Astrocyte (in vitro differentiated cells and primary cell): Measurements from ENCODE around the gene DNAH17. TPM values are rescaled to one million over a fixed set of nuclear protein-coding genes. Genes with fewer than 3 reads are reported as not detected.
A peak's percentile ranks its signal among the peaks of the same experiment; 100 is the strongest.

ENCODE experiments used
- DNase-seq: peaks from one replicate; pipeline ENCODE4 v3.0.0-alpha.2; 2010; ENCODE audit warnings: low read depth
- FAIRE-seq: peaks from 2 replicates; lab custom pipeline; 2011; peaks lifted over from hg19 to GRCh38; lab: Jason Lieb, UNC
- H2AFZ ChIP-seq: 2 replicates; pipeline ENCODE4 v1.6.0; 2012; ENCODE audit warnings: low read depth, low read length, inconsistent platforms
- H3K27ac ChIP-seq: 2 replicates; pipeline ENCODE4 v1.5.1; 2011; ENCODE audit warnings: low read depth, low read length, inconsistent platforms
- H3K27me3 ChIP-seq: 2 replicates; pipeline ENCODE4 v1.6.0; 2011; ENCODE audit warnings: low read length, inconsistent platforms; ENCODE audit not compliant: insufficient read depth
- H3K36me3 ChIP-seq: 2 replicates; pipeline ENCODE4 v1.5.1; 2011; ENCODE audit warnings: low read length, inconsistent platforms; ENCODE audit not compliant: insufficient read depth
- H3K4me1 ChIP-seq: 2 replicates; pipeline ENCODE4 v1.5.1; 2011; ENCODE audit warnings: low read length, inconsistent platforms; ENCODE audit not compliant: insufficient read depth
- H3K4me2 ChIP-seq: 2 replicates; pipeline ENCODE4 v1.6.0; 2012; ENCODE audit warnings: low read length, inconsistent platforms
- H3K4me3 ChIP-seq: 2 replicates; pipeline ENCODE4 v1.5.1; 2011; ENCODE audit warnings: low read depth, mild to moderate bottlenecking, low read length, inconsistent platforms; ENCODE audit not compliant: insufficient read depth
- H3K79me2 ChIP-seq: 2 replicates; pipeline ENCODE4 v1.6.0; 2012; ENCODE audit warnings: mild to moderate bottlenecking, low read length, inconsistent platforms; ENCODE audit not compliant: insufficient read depth
- H3K9ac ChIP-seq: 2 replicates; pipeline ENCODE4 v1.6.0; 2012; ENCODE audit warnings: mild to moderate bottlenecking, low read length, inconsistent platforms
- H3K9me3 ChIP-seq: 2 replicates; pipeline ENCODE4 v1.5.1; 2012; ENCODE audit warnings: low read depth, mild to moderate bottlenecking, low read length, inconsistent platforms; ENCODE audit not compliant: insufficient read depth
- H4K20me1 ChIP-seq: 2 replicates; pipeline ENCODE4 v1.6.0; 2012; ENCODE audit warnings: low read length, inconsistent platforms; ENCODE audit not compliant: insufficient read depth
- H3K27ac Mint-ChIP-seq: one replicate; pipeline ENCODE4 v1.8.0; 2021; ENCODE audit warnings: mild to moderate bottlenecking, mixed read lengths; ENCODE audit not compliant: unreplicated experiment
- H3K27me3 Mint-ChIP-seq: one replicate; pipeline ENCODE4 v1.8.0; 2021; ENCODE audit warnings: low read depth, mixed read lengths; ENCODE audit not compliant: unreplicated experiment
- H3K36me3 Mint-ChIP-seq: one replicate; pipeline ENCODE4 v1.8.0; 2021; ENCODE audit warnings: low read depth, mixed read lengths; ENCODE audit not compliant: unreplicated experiment
- H3K4me1 Mint-ChIP-seq: one replicate; pipeline ENCODE4 v1.8.0; 2021; ENCODE audit warnings: low read depth, mixed read lengths; ENCODE audit not compliant: unreplicated experiment
- H3K4me3 Mint-ChIP-seq: one replicate; pipeline ENCODE4 v1.8.0; 2021; ENCODE audit warnings: mild to moderate bottlenecking, moderate library complexity, mixed read lengths; ENCODE audit not compliant: unreplicated experiment
- H3K9me3 Mint-ChIP-seq: one replicate; pipeline ENCODE4 v1.8.0; 2021; ENCODE audit warnings: mild to moderate bottlenecking, mixed read lengths; ENCODE audit not compliant: unreplicated experiment
- CTCF ChIP-seq: IDR thresholded peaks from 2 replicates; pipeline ENCODE4 v1.5.1; 2011; ENCODE audit warnings: low read depth, mild to moderate bottlenecking, inconsistent platforms, low read length, moderate library complexity; ENCODE audit not compliant: insufficient read depth
- EZH2 ChIP-seq: IDR thresholded peaks from 2 replicates; pipeline ENCODE4 v1.6.1; 2012; ENCODE audit warnings: mild to moderate bottlenecking, low read length, inconsistent platforms; ENCODE audit not compliant: insufficient read depth
- total RNA-seq: library from RNA; stranded (reverse); gene quantifications from 2 replicates; pipeline ENCODE4 v1.2.1, GENCODE V29; 2021

DNAH17 gene
- total RNA-seq, 1 donor from 2014 or later = 0.14 TPM

- H3K27me3 ChIP-seq = peaks cover 1% of the 10 kb centered on the region
- TF ChIP-seq CTCF (no peak), EZH2 (no peak)
- no peak overlapping the region for H3K4me3 ChIP-seq
- H3K36me3 ChIP-seq = no peaks in the 10 kb centered on the region
- no peak overlapping the region for H3K4me2 ChIP-seq
- H3K9me3 Mint-ChIP-seq = peaks cover 4% of the 10 kb centered on the region
- FAIRE-seq (no peak), DNase-seq (no peak)
- no peaks in the 10 kb centered on the region for H4K20me1 ChIP-seq
- no peak overlapping the region for H2AFZ ChIP-seq
- H3K27ac Mint-ChIP-seq = no peak overlapping the region
- H3K4me1 ChIP-seq = peaks cover 6% of the 10 kb centered on the region
- H3K79me2 ChIP-seq = no peaks in the 10 kb centered on the region
- peaks cover 21% of the 10 kb centered on the region for H3K4me1 Mint-ChIP-seq
- peaks cover 8% of the 10 kb centered on the region for H3K27me3 Mint-ChIP-seq
- H3K9ac ChIP-seq = no peak overlapping the region
- no peak overlapping the region for H3K4me3 Mint-ChIP-seq
- no peak overlapping the region for H3K27ac ChIP-seq
- H3K36me3 Mint-ChIP-seq = peaks cover 2% of the 10 kb centered on the region
- no peaks in the 10 kb centered on the region for H3K9me3 ChIP-seq
These were observed 25.1 kb upstream of the DNAH17 start for GRCh38 chr17:78602246-78602645.

- H3K4me3 ChIP-seq = no peak overlapping the region
- Mint-ChIP-seq H3K27me3 (peaks cover 3% of the 10 kb centered on the region), H3K4me3 (no peak overlapping the region), H3K27ac (no peak overlapping the region), H3K4me1 (peaks cover 26% of the 10 kb centered on the region), H3K9me3 (peaks cover 4% of the 10 kb centered on the region), H3K36me3 (peaks cover 2% of the 10 kb centered on the region)
- no peak overlapping the region for H2AFZ ChIP-seq
- no peak for FAIRE-seq
- DNase-seq = no peak
- H3K4me1 ChIP-seq = peaks cover 6% of the 10 kb centered on the region
- H3K4me2 ChIP-seq = no peak overlapping the region
- H3K27ac ChIP-seq = no peak overlapping the region
- H3K9ac ChIP-seq = no peak overlapping the region
- no peaks in the 10 kb centered on the region for H4K20me1 ChIP-seq
- TF ChIP-seq CTCF (no peak), EZH2 (no peak)
- no peaks in the 10 kb centered on the region for H3K79me2 ChIP-seq
- H3K9me3 ChIP-seq = no peaks in the 10 kb centered on the region
- no peaks in the 10 kb centered on the region for H3K27me3 ChIP-seq
- H3K36me3 ChIP-seq = no peaks in the 10 kb centered on the region
These were observed 24.5 kb upstream of the DNAH17 start for GRCh38 chr17:78601577-78602190.

- Mint-ChIP-seq H3K27me3 (peaks cover 2% of the 10 kb centered on the region), H3K36me3 (peaks cover 2% of the 10 kb centered on the region), H3K27ac (no peak overlapping the region), H3K9me3 (peaks cover 4% of the 10 kb centered on the region), H3K4me3 (no peak overlapping the region), H3K4me1 (peaks cover 33% of the 10 kb centered on the region)
- Histone ChIP-seq H3K4me1 (peaks cover 6% of the 10 kb centered on the region), H3K4me2 (no peak overlapping the region), H3K27me3 (no peaks in the 10 kb centered on the region), H2AFZ (no peak overlapping the region), H3K79me2 (no peaks in the 10 kb centered on the region), H3K27ac (no peak overlapping the region), H3K4me3 (no peak overlapping the region), H3K9me3 (no peaks in the 10 kb centered on the region), H3K36me3 (no peaks in the 10 kb centered on the region), H4K20me1 (no peaks in the 10 kb centered on the region), H3K9ac (no peak overlapping the region)
- DNase-seq (peak; percentile 94), FAIRE-seq (peak; percentile 47)
- no peak for TF ChIP-seq EZH2
- TF ChIP-seq CTCF = no peak
These were observed 23.1 kb upstream of the DNAH17 start for GRCh38 chr17:78600181-78600721.
